HepG2 (cell line): ENCODE results near the gene COL26A1. TPM values are rescaled to one million over a fixed set of nuclear protein-coding genes. Genes with fewer than 3 reads are reported as not detected.

Experiments used
- ATAC-seq: fragments of 200-7000 bp; cut with Tn5 transposase; 3 replicates; pipeline ENCODE4 v1.9.1; 2020; ENCODE audit warnings: mild to moderate bottlenecking, moderate library complexity
- BruUV-seq: library from RNA; stranded (reverse); fragments of 400-500 nt; replicated peaks from 2 replicates; lab custom pipeline; 2021; lab: Mats Ljungman, UMichigan
- CTCF ChIA-PET: fragments of 300-600 bp; formaldehyde crosslinking; extraction: SDS; loops from one replicate; lab custom pipeline; 2021; ENCODE audit warnings: low total read pairs, inconsistent platforms, low intra/inter-chr PET ratio; lab: Yijun Ruan, JAX
- POLR2A ChIA-PET: fragments of 350-600 bp; sonication (Branson Sonifier 250); formaldehyde crosslinking; loops from one replicate; lab custom pipeline; 2020; ENCODE audit warnings: antibody characterized with exemption, inconsistent platforms; lab: Yijun Ruan, JAX
- DNase-seq: peaks from one replicate; pipeline ENCODE4 v3.0.0-alpha.2; 2015; ENCODE audit warnings: low spot score
- FAIRE-seq: peaks from 3 replicates; lab custom pipeline; 2011; peaks lifted over from hg19 to GRCh38; lab: Jason Lieb, UNC
- H2AFZ ChIP-seq: one replicate; pipeline ENCODE4 v1.6.1; 2011; ENCODE audit warnings: low read length, inconsistent platforms
- H3K27ac ChIP-seq: fragments of 300-600 bp; 3 replicates; pipeline ENCODE4 v1.8.0; 2011; ENCODE audit warnings: mixed run types, mild to moderate bottlenecking, mixed read lengths, low read length, inconsistent platforms; ENCODE audit not compliant: insufficient read depth; ENCODE audit errors: extremely low read length
- H3K27me3 ChIP-seq, 2 experiments: fragments of 200-600 bp in 1 of 2; 2 replicates in 1 of 2; 3 replicates in 1 of 2; pipeline versions ENCODE4 v1.6.0 to v1.8.0; 2011; ENCODE audit warnings: low read length in 2 of 2, mild to moderate bottlenecking in 2 of 2, moderate library complexity in 2 of 2, inconsistent platforms in 1 of 2; ENCODE audit not compliant: insufficient read depth in 2 of 2, control insufficient read depth in 1 of 2
- H3K36me3 ChIP-seq, 2 experiments: fragments of 200-600 bp in 1 of 2; replicated peaks in 1 of 2; 2 replicates in 1 of 2; 3 replicates in 1 of 2; pipeline versions ENCODE4 v1.5.1 to v1.8.0; 2011; ENCODE audit warnings: low read length in 2 of 2, inconsistent platforms in 1 of 2; ENCODE audit not compliant: insufficient read depth in 2 of 2, control insufficient read depth in 1 of 2
- H3K4me1 ChIP-seq: 2 replicates; pipeline ENCODE4 v1.5.1; 2012; ENCODE audit warnings: low read length, inconsistent platforms; ENCODE audit not compliant: insufficient read depth
- H3K4me2 ChIP-seq: 2 replicates; pipeline ENCODE4 v1.6.0; 2011; ENCODE audit warnings: low read depth, low read length, inconsistent platforms
- H3K4me3 ChIP-seq, 3 experiments: fragments of 200-600 bp in 1 of 3; sonication (generic), shearing (Covaris generic) in 1 of 3; replicated peaks in 1 of 3; 2 replicates each; pipeline ENCODE4 v1.5.1; 2011 to 2016; ENCODE audit warnings: low read length in 3 of 3, inconsistent platforms in 2 of 3, low read depth in 2 of 3, mild to moderate bottlenecking in 2 of 3, control low read depth in 1 of 3, mixed read lengths in 1 of 3; ENCODE audit not compliant: insufficient read depth in 1 of 3
- H3K79me2 ChIP-seq: one replicate; pipeline ENCODE4 v1.6.1; 2011; ENCODE audit warnings: low read length, inconsistent platforms; ENCODE audit not compliant: insufficient read depth
- H3K9ac ChIP-seq: 2 replicates; pipeline ENCODE4 v1.6.0; 2011; ENCODE audit warnings: mild to moderate bottlenecking, low read depth, low read length, inconsistent platforms; ENCODE audit not compliant: insufficient read depth
- H3K9me3 ChIP-seq: 2 replicates; pipeline ENCODE4 v1.5.1; 2012; ENCODE audit warnings: mild to moderate bottlenecking, low read length
- H4K20me1 ChIP-seq: 2 replicates; pipeline ENCODE4 v1.6.0; 2011; ENCODE audit warnings: inconsistent platforms, mild to moderate bottlenecking, low read length, moderate library complexity; ENCODE audit not compliant: insufficient read depth
- ERF ChIP-seq: IDR thresholded peaks from 2 replicates; pipeline ENCODE4 v1.6.1; 2018; ENCODE audit warnings: missing biosample characterization, missing genetic modification reagents
- FIP1L1 ChIP-seq: fragments of 200-400 bp; formaldehyde crosslinking; IDR thresholded peaks from 2 replicates; pipeline ENCODE4 v1.6.1; 2018; ENCODE audit warnings: low read depth, mild to moderate bottlenecking, low read length, moderate library complexity, borderline replicate concordance; ENCODE audit not compliant: insufficient read depth
- FOSL1 ChIP-seq: sonication (generic); formaldehyde crosslinking; IDR thresholded peaks from 2 replicates; pipeline ENCODE4 v1.9.0; 2021; ENCODE audit warnings: missing genetic modification reagents, borderline replicate concordance
- HDAC1 ChIP-seq: sonication (generic); formaldehyde crosslinking; IDR thresholded peaks from 2 replicates; pipeline ENCODE4 v1.5.1; 2020; ENCODE audit warnings: mild to moderate bottlenecking, missing genetic modification reagents
- HNRNPK ChIP-seq: fragments of 200-400 bp; formaldehyde crosslinking; IDR thresholded peaks from 2 replicates; pipeline ENCODE4 v1.6.1; 2018; ENCODE audit warnings: low read length, low read depth, moderate library complexity, mild to moderate bottlenecking; ENCODE audit not compliant: poor library complexity, severe bottlenecking
- KLF15 ChIP-seq: sonication (generic); formaldehyde crosslinking; IDR thresholded peaks from 2 replicates; pipeline ENCODE4 v1.8.1; 2023; ENCODE audit warnings: borderline replicate concordance, mild to moderate bottlenecking, inconsistent platforms, missing genetic modification reagents, mixed read lengths
- MXD4 ChIP-seq: IDR thresholded peaks from 2 replicates; pipeline ENCODE4 v1.6.1; 2016; ENCODE audit warnings: mild to moderate bottlenecking, missing biosample characterization, missing genetic modification reagents
- SATB2 ChIP-seq: sonication (generic); formaldehyde crosslinking; IDR thresholded peaks from 2 replicates; pipeline ENCODE4 v1.5.0; 2020; ENCODE audit warnings: missing genetic modification reagents
- THYN1 ChIP-seq: sonication (generic); formaldehyde crosslinking; IDR thresholded peaks from 2 replicates; pipeline ENCODE4 v1.8.1; 2023; ENCODE audit warnings: low read depth, mild to moderate bottlenecking, moderate library complexity, missing genetic modification reagents, borderline replicate concordance
- TSC22D2 ChIP-seq: sonication (generic); formaldehyde crosslinking; IDR thresholded peaks from 2 replicates; pipeline ENCODE4 v1.5.1; 2020; ENCODE audit warnings: missing genetic modification reagents, mild to moderate bottlenecking, borderline replicate concordance
- YY1 ChIP-seq: IDR thresholded peaks from 2 replicates; pipeline ENCODE4 v1.6.1; 2011; ENCODE audit warnings: low read length, low read depth, moderate library complexity, mild to moderate bottlenecking; ENCODE audit not compliant: insufficient read depth, insufficient replicate concordance
- ZNF101 ChIP-seq: sonication (generic); formaldehyde crosslinking; IDR thresholded peaks from 2 replicates; pipeline ENCODE4 v1.4.0; 2020; ENCODE audit warnings: mild to moderate bottlenecking, low read depth, missing genetic modification reagents, borderline replicate concordance
- ZNF205 ChIP-seq: IDR thresholded peaks from 2 replicates; pipeline ENCODE4 v1.6.1; 2018; ENCODE audit warnings: missing biosample characterization, missing genetic modification reagents
- ZNF251 ChIP-seq: sonication (generic); formaldehyde crosslinking; IDR thresholded peaks from 2 replicates; pipeline ENCODE4 v1.9.0; 2021; ENCODE audit warnings: mild to moderate bottlenecking, missing genetic modification reagents
- ZNF331 ChIP-seq: sonication (generic); formaldehyde crosslinking; IDR thresholded peaks from 2 replicates; pipeline ENCODE4 v1.4.0; 2020; ENCODE audit warnings: missing genetic modification reagents
- ZNF660 ChIP-seq: sonication (generic); formaldehyde crosslinking; IDR thresholded peaks from 2 replicates; pipeline ENCODE4 v1.5.1; 2020; ENCODE audit warnings: mild to moderate bottlenecking, low read depth, missing genetic modification reagents, borderline replicate concordance
- ZNF7 ChIP-seq: IDR thresholded peaks from 2 replicates; pipeline ENCODE4 v1.6.1; 2016; ENCODE audit warnings: missing biosample characterization, missing genetic modification reagents
- ZNF713 ChIP-seq: sonication (generic); formaldehyde crosslinking; IDR thresholded peaks from 2 replicates; pipeline ENCODE4 v1.4.0; 2020; ENCODE audit warnings: mild to moderate bottlenecking, missing genetic modification reagents
- ZNF792 ChIP-seq: IDR thresholded peaks from 2 replicates; pipeline ENCODE4 v1.6.1; 2016
- WGBS: methylation state at CpG from one replicate; pipeline ENCODE4 v1.1.6; 2017; ENCODE audit warnings: low lambda C conversion rate; 5-methylcytosine and 5-hydroxymethylcytosine counted together
- in situ Hi-C: cut with HindIII; loops from 2 replicates; pipeline ENCODE4 v1.10.0; 2017; ENCODE audit warnings: low pct_unique_long_range_greater_than_20kb; ENCODE audit not compliant: extremely low pct_ligation_motif_present
- intact Hi-C: fragments of 100-400 bp; cut with micrococcal nuclease; formaldehyde crosslinking; loops from one replicate; pipeline ENCODE4 v1.10.0; 2022; ENCODE audit not compliant: unreplicated experiment
- polyA plus RNA-seq, 8 experiments: library from polyadenylated mRNA; depleted of rRNA in 3 of 8; stranded (reverse) in 7 of 8; unstranded in 1 of 8; fragments of >200 nt; fragmentation: Illumina TruSeq in 4 of 8; extraction: Trizol in 4 of 8; gene quantifications; 2 replicates each; pipeline versions ENCODE4 v1.2.1 to v1.2.3, GENCODE V29; 2011 to 2016; ENCODE audit warnings: low read depth in 4 of 8, missing spikeins in 1 of 8, mixed read lengths in 1 of 8; ENCODE audit not compliant: insufficient read depth in 1 of 8
- total RNA-seq, 5 experiments: library from RNA; depleted of rRNA; stranded (reverse); fragments of >200 nt; fragmentation: Illumina TruSeq; extraction: Trizol; gene quantifications; 2 replicates each; pipeline ENCODE4 v1.2.3, GENCODE V29; 2016; ENCODE audit warnings: low read depth in 1 of 5

The COL26A1 gene
- total and polyA plus RNA-seq, 2 of the 13 experiments (the other 11 are each of a cell fraction or from before 2014, with no cell fraction given), result 7.8 to 9.2 TPM

- 49% methylated on average over 7 of the region's 7 CpGs for WGBS
- no peak for FAIRE-seq
- Histone ChIP-seq H3K4me3 (no peak overlapping the region), H3K27ac (no peak overlapping the region), H3K9ac (no peak overlapping the region), H3K27me3 (no peaks in the 10 kb centered on the region), H3K9me3 (no peaks in the 10 kb centered on the region), H3K4me2 (no peak overlapping the region), H2AFZ (no peak overlapping the region), H4K20me1 (no peaks in the 10 kb centered on the region), H3K36me3 (no peaks in the 10 kb centered on the region), H3K79me2 (no peaks in the 10 kb centered on the region), H3K4me1 (no peaks in the 10 kb centered on the region)
- BruUV-seq, result no TSS peak
- ChIA-PET CTCF (no interaction called here), POLR2A (no interaction called here)
- intact Hi-C loops, result no loop called here
- TF ChIP-seq HNRNPK, result no peak
- no peak for TF ChIP-seq HDAC1
- no peak for TF ChIP-seq ERF (CRISPR knock-in tag)
- TF ChIP-seq ZNF660, result no peak
- no peak for TF ChIP-seq MXD4 (CRISPR knock-in tag)
- TF ChIP-seq TSC22D2 (CRISPR knock-in tag), result no peak
- TF ChIP-seq FOSL1 (CRISPR knock-in tag), result no peak
- TF ChIP-seq ZNF205 (CRISPR knock-in tag), result no peak
- no peak for TF ChIP-seq ZNF7
- TF ChIP-seq YY1, result no peak
- TF ChIP-seq THYN1 (CRISPR knock-in tag), result no peak
- no peak for TF ChIP-seq KLF15
- TF ChIP-seq ZNF713 (CRISPR knock-in tag), result no peak
- TF ChIP-seq ZNF792, result no peak
- TF ChIP-seq FIP1L1, result no peak
- no peak for TF ChIP-seq ZNF101 (CRISPR knock-in tag)
- TF ChIP-seq ZNF251 (CRISPR knock-in tag), result no peak
- TF ChIP-seq ZNF331, result no peak
- TF ChIP-seq SATB2 (CRISPR knock-in tag), result no peak
- in situ Hi-C loops, result no loop called here
- no peak for DNase-seq
- peak; percentile 31; the same call in 1 of the 3 replicates for ATAC-seq
Observed at GRCh38 chr7:101342892-101343291, 19.8 kb upstream of the COL26A1 start.
